ENCODE measurements around the gene TFB1M.

Gene TFB1M

DNA sequence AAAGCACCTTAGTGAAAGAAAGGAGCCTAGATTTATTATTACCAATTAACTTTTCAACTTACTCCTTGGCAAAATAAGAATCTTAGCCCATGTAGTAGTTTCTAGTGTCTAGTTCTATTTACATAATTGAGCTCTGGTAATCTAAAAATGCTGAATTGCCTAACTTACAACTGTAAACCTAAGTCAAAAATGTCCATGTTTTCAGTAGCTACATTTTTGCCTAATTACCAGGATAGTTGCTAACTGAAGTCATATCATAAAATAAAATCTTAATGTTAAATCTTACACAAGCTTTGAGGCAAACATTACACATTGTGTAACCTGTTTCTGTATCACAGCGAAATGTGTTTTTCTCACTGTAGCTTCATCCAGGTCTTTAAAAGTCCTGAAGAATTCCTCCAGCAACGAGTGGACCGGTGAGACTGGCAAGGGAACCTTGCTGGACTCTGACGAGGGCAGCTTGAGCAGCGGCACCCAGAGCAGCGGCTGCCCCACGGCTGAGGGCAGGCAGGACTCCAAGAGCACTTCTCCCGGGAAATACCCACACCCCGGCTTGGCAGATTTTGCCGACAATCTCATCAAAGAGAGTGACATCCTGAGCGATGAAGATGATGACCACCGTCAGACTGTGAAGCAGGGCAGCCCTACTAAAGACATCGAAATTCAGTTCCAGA is 58.0 kb downstream of the TFB1M start:
- no peak for TF ChIP-seq CTCF (IDR thresholded peaks at IDR 0.05)

GRCh38 chr6:155254139-155254538 is 60.1 kb downstream of the TFB1M start:
- no peak for TF ChIP-seq CTCF (IDR thresholded peaks at IDR 0.05)

DNA sequence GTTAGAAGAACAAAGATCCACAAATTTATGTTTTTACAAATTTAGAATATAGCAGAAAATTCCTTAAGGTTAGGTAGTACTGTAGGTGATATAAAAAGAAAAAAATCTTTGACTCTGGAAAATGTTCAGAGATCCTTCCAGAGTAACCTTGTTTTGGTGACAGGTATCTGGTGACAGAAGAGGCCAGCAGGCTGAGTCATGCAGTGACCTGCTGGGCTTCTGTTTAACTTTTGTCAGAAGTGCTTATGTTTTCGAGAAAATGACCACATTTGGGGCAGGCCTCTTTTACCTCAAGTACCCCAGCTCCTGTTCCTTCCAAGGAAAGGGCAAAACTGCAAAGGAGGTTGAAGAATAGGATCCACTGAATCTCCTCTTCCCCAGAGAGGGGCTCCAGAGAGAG is 60.9 kb downstream of the TFB1M start:
- no peak for TF ChIP-seq CTCF (IDR thresholded peaks at IDR 0.05)

- no peak for TF ChIP-seq CTCF (IDR thresholded peaks at IDR 0.05)
Measured at GRCh38 chr6:155252581-155252980, 61.7 kb downstream of the TFB1M start.

DNA sequence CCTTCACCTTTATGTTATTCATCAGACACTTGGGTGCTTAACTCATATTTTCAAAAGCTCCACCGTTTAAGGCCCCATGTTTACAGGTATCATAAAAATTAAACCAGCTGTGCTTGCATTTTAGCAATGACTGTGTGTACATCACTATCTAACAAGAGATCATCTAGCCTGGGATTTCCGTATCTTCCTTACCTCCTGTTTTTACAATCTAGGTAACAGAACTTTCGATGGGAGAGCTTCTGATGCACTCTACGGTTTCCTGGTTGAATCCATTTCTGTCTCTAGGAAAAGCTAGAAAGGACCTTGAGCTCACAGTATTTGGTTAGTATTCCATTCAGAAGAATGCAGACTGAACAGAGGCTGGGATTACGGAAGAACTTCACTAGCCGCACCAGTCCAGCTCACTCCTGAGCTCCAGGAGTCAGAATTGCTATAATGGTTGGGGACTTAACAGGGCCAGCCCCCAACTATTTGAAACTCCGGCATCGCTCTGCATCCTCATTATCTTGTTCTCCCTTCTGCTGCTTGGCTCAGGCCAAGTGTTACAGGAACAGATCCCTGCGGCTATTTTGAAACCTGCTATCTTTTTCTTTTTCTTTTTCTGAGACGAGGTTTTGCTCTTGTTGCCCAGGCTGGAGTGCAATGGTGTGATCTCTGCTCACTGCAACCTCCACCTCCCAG is 63.4 kb downstream of the TFB1M start:
- no peak for TF ChIP-seq CTCF (IDR thresholded peaks at IDR 0.05)

DNA sequence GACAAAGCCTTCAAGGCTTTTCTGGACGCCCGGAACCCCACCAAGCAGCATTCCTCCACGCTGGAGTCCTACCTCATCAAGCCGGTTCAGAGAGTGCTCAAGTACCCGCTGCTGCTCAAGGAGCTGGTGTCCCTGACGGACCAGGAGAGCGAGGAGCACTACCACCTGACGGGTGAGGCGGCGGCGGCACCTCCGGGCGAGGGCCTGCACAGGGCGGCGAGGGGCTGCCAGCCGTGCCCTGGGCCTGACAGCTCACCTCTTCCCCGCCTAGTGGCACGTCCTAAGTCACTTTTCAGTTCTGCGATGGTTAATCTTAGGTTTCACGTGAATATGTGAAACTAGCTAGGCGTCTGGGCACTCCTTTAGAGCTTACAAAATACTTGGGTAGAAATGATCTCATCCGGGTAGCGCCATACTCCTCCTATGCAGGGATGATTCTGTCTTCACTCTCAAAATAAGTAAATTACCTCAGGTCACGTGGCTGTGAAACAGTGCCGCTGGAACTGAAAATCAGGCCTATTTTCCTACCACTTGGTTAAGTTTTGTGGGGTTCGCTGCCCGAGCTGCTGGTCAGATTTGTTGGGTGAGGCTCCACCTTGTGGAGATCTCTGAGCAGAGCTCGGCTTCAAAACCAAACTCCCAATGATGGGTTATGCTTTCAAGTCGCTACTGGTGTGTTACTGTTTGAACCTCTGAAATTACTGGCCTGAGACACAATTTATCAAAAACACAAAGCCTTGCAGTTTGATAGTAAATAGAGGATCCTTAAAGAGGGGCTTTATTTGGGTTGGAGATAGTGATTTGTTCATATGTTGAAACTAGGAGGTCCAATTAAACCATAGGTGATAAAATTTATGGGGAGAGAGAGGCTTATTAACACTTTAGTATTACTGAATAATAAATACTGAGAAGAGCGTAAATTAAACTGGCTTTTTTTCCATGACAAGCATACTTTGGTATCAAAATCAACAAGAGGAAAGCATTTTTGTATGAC is 66.0 kb downstream of the TFB1M start:
- peak; percentile 60 for TF ChIP-seq CTCF (IDR thresholded peaks at IDR 0.05)

DNA sequence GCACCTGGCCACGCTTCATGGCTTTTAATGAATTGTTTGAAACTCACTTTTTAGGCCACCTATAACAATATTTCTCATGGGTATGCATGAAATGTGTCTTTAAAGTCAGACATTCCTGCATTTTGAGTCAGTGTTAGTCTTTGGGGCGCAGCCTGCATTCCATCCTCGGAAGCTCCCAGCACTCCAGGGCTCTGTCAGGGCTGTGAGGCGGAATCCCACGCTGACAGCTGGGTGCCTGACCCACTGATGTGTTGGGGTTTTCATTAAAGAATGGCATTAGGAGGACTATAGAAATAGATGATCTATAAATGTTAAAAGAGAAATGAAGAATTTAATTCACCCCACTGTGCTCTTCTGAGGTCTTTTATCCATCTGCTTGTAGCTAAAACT is 66.7 kb downstream of the TFB1M start:
- no peak for TF ChIP-seq CTCF (IDR thresholded peaks at IDR 0.05)

Measured in LNCAP (cell line).